Osteoblast (primary cell): ENCODE measurements around the gene ST3GAL3. TPM values are rescaled to one million over a fixed set of nuclear protein-coding genes. Genes with fewer than 3 reads are reported as not detected.

ENCODE experiments used
- DNase-seq: peaks from one replicate; pipeline ENCODE4 v3.0.0; 2011; ENCODE audit warnings: low spot score, mixed read lengths; ENCODE audit not compliant: insufficient read length; ENCODE audit errors: missing footprints
- H2AFZ ChIP-seq: 2 replicates; pipeline ENCODE4 v1.6.0; 2011; ENCODE audit warnings: mild to moderate bottlenecking, low read length
- H3K27ac ChIP-seq: 2 replicates; pipeline ENCODE4 v1.5.1; 2011; ENCODE audit warnings: mild to moderate bottlenecking, low read depth, low read length, moderate library complexity
- H3K27me3 ChIP-seq: 2 replicates; pipeline ENCODE4 v1.6.0; 2012; ENCODE audit warnings: mild to moderate bottlenecking, control low read depth, inconsistent platforms, low read length, moderate library complexity; ENCODE audit not compliant: insufficient read depth
- H3K36me3 ChIP-seq: 2 replicates; pipeline ENCODE4 v1.5.1; 2011; ENCODE audit warnings: mild to moderate bottlenecking, low read length, control low read depth, moderate library complexity; ENCODE audit not compliant: insufficient read depth
- H3K4me1 ChIP-seq: 2 replicates; pipeline ENCODE4 v1.5.1; 2011; ENCODE audit warnings: mild to moderate bottlenecking, low read length, control low read depth, moderate library complexity; ENCODE audit not compliant: insufficient read depth
- H3K4me2 ChIP-seq: 2 replicates; pipeline ENCODE4 v1.6.0; 2011; ENCODE audit warnings: mild to moderate bottlenecking, low read length; ENCODE audit not compliant: insufficient read depth
- H3K4me3 ChIP-seq: fragments of 200-600 bp; sonication (generic); 3 replicates; pipeline ENCODE4 v1.5.1; 2012; ENCODE audit warnings: mild to moderate bottlenecking, low read length, inconsistent platforms; ENCODE audit not compliant: insufficient read depth
- H3K79me2 ChIP-seq: 2 replicates; pipeline ENCODE4 v1.6.0; 2012; ENCODE audit warnings: mild to moderate bottlenecking, low read length, control low read depth, inconsistent platforms; ENCODE audit not compliant: insufficient read depth
- H3K9me3 ChIP-seq: 2 replicates; pipeline ENCODE4 v1.5.1; 2011; ENCODE audit warnings: low read depth, low read length, control low read depth
- H4K20me1 ChIP-seq: 2 replicates; pipeline ENCODE4 v1.6.0; 2012; ENCODE audit warnings: mild to moderate bottlenecking, low read length, control low read depth; ENCODE audit not compliant: insufficient read depth
- CTCF ChIP-seq: IDR thresholded peaks from 2 replicates; pipeline ENCODE4 v1.5.1; 2011; ENCODE audit warnings: mild to moderate bottlenecking, low read depth, low read length, moderate library complexity; ENCODE audit errors: extremely low read depth
- total RNA-seq: library from RNA; depleted of rRNA; stranded (reverse); fragments of >200 nt; gene quantifications from 2 replicates; pipeline ENCODE4 v1.2.3, GENCODE V29; 2012

Gene ST3GAL3
- total RNA-seq, 1 donor = 18.5 TPM

GRCh38 chr1:43742026-43742425, 34.7 kb downstream of the ST3GAL3 start:
- TF ChIP-seq CTCF = no peak
- no peaks in the 10 kb centered on the region for H4K20me1 ChIP-seq
- H3K4me2 ChIP-seq = no peak overlapping the region
- H3K4me1 ChIP-seq = no peaks in the 10 kb centered on the region
- H3K36me3 ChIP-seq = peaks cover 7% of the 10 kb centered on the region
- DNase-seq = no peak
- H3K79me2 ChIP-seq = peaks cover 26% of the 10 kb centered on the region
- H3K27me3 ChIP-seq = no peaks in the 10 kb centered on the region
- H3K27ac ChIP-seq = no peak overlapping the region
- H3K4me3 ChIP-seq = no peak overlapping the region
- no peaks in the 10 kb centered on the region for H3K9me3 ChIP-seq
- no peak overlapping the region for H2AFZ ChIP-seq

DNA sequence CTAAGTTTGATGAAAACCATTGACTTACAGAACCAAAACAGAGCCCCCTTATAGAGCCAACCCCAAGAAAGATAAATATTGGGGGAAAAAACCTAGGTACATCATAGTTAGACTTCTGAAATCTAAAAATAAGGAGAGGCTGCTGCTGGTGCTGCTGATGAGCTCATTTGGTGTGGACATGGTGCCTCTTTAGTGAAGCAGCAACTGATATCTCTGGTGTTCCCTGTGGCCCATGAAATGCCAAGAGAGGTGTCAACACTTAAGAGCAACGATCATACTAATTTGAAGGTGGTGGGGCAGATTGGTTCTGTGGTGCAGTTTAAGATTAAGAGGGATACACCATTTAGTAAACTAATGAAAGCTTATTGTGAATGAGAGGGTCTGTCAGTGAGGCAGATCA, 35.9 kb downstream of the ST3GAL3 start:
- peaks cover 23% of the 10 kb centered on the region for H3K79me2 ChIP-seq
- H3K4me2 ChIP-seq = no peak overlapping the region
- no peak for DNase-seq
- H3K4me1 ChIP-seq = no peaks in the 10 kb centered on the region
- no peaks in the 10 kb centered on the region for H3K9me3 ChIP-seq
- H3K4me3 ChIP-seq = no peak overlapping the region
- H4K20me1 ChIP-seq = no peaks in the 10 kb centered on the region
- peaks cover 7% of the 10 kb centered on the region for H3K36me3 ChIP-seq
- H3K27ac ChIP-seq = no peak overlapping the region
- TF ChIP-seq CTCF = no peak
- H2AFZ ChIP-seq = no peak overlapping the region
- H3K27me3 ChIP-seq = no peaks in the 10 kb centered on the region

DNA sequence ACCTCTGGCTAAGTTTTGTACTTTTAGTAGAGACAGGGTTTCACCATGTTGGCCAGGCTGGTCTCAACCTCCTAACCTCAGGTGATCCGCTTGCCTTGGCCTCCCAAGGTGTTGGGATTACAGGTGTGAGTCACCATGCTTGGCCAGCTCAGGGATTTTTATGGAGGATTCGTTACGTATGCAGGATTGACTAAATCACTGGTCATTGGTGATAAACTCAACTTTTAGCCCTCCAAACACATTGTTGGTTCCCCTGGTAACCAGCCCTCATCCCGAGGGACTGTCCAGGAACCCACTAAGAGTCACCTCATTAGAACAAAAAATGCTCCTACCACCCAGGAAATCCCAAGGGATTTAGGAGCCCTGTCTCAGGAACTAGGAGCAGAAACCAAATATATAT, 40.4 kb downstream of the ST3GAL3 start:
- no peak overlapping the region for H3K4me2 ChIP-seq
- H3K27ac ChIP-seq = no peak overlapping the region
- H3K27me3 ChIP-seq = no peaks in the 10 kb centered on the region
- H4K20me1 ChIP-seq = no peaks in the 10 kb centered on the region
- H3K79me2 ChIP-seq = peaks cover 17% of the 10 kb centered on the region
- no peak overlapping the region for H2AFZ ChIP-seq
- peaks cover 4% of the 10 kb centered on the region for H3K36me3 ChIP-seq
- TF ChIP-seq CTCF = no peak
- no peaks in the 10 kb centered on the region for H3K4me1 ChIP-seq
- no peak for DNase-seq
- no peaks in the 10 kb centered on the region for H3K9me3 ChIP-seq
- no peak overlapping the region for H3K4me3 ChIP-seq

DNA sequence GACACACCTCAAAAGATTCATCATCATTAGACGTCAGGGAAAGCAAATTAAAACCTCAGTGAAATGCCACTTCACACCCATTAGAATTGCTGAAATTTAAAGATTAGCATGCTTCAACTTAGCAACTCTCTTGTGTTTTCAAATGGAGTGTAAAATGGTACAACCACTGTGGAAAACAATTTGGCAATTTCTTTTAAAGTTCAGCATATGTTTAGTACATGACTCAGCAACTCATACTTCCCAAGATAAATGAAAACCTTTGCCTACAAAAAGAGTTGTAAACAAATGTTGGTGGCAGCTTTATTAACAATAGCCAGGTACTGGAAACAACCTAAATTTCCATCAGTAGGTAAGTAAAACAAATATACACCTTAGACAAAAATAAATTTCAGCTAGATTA, 42.7 kb downstream of the ST3GAL3 start:
- DNase-seq = no peak
- H3K9me3 ChIP-seq = no peaks in the 10 kb centered on the region
- peaks cover 7% of the 10 kb centered on the region for H3K36me3 ChIP-seq
- no peaks in the 10 kb centered on the region for H3K27me3 ChIP-seq
- no peak overlapping the region for H3K27ac ChIP-seq
- no peak overlapping the region for H2AFZ ChIP-seq
- no peak overlapping the region for H3K4me2 ChIP-seq
- peaks cover 12% of the 10 kb centered on the region for H3K79me2 ChIP-seq
- H3K4me3 ChIP-seq = no peak overlapping the region
- no peaks in the 10 kb centered on the region for H4K20me1 ChIP-seq
- TF ChIP-seq CTCF = no peak
- H3K4me1 ChIP-seq = no peaks in the 10 kb centered on the region
